ENCODE measurements around the gene TSC22D2. TPM values are rescaled to one million over a fixed set of nuclear protein-coding genes. Genes with fewer than 3 reads are reported as not detected.

TSC22D2 gene
- total RNA-seq, 1 donor from 2014 or later, result 68.7 TPM

DNA sequence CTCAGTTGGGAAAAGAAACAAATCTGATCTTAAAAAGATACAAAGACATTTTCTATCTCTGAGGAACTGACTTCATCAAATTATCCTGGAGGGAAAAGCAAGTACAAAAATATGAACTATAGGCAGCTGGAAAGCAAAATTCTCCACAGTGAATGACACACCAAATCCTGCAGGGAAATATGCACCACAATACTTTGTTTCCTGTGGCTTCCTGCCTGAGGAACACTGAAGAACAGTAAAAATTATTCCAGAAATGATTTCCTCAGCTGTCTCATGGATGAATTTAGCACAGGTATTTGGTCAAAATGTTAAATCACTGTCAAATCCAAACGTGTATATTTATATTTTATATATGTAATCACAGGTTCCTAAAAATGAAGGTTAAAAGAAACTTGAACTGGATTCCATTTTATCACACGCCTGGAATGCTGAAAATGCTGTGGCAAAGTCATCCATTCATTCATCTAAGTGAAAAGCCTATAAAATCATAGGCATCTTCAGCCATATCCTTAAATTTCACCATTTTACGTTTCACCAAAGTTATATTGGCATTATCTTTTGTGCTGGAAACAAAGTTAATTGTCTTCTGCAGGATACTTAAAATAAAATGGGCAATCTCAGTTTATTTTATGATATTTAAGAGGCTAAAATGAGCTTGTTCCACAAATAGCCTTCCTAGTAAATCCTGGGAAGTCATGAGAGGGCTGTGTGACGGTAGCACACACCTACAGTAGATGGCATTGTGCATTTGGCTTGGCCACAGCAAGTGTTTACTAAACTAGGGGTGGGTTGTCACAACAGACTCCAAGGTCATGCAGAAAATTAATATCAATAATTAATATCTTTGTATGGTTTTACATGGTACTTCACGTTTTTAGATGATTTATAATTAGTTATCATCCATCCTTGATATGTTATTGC is 19.3 kb upstream of the TSC22D2 start:
- TF ChIP-seq, protein P1, sequence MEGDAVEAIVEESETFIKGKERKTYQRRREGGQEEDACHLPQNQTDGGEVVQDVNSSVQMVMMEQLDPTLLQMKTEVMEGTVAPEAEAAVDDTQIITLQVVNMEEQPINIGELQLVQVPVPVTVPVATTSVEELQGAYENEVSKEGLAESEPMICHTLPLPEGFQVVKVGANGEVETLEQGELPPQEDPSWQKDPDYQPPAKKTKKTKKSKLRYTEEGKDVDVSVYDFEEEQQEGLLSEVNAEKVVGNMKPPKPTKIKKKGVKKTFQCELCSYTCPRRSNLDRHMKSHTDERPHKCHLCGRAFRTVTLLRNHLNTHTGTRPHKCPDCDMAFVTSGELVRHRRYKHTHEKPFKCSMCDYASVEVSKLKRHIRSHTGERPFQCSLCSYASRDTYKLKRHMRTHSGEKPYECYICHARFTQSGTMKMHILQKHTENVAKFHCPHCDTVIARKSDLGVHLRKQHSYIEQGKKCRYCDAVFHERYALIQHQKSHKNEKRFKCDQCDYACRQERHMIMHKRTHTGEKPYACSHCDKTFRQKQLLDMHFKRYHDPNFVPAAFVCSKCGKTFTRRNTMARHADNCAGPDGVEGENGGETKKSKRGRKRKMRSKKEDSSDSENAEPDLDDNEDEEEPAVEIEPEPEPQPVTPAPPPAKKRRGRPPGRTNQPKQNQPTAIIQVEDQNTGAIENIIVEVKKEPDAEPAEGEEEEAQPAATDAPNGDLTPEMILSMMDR (IDR thresholded peaks at IDR 0.05; ENCODE audit: unreplicated experiment), result no peak
- Mint-ChIP-seq H3K36me3 (peaks cover 2% of the 10 kb centered on the region), H3K4me3 (no peak overlapping the region), H3K4me1 (peaks cover 19% of the 10 kb centered on the region), H3K27ac (no peak overlapping the region), H3K9me3 (peaks cover 10% of the 10 kb centered on the region), H3K27me3 (ENCODE audit: low read depth) (no peaks in the 10 kb centered on the region)
- no peak for DNase-seq (ENCODE audit: low spot score in 2 of 2, unreplicated experiment in 2 of 2)

DNA sequence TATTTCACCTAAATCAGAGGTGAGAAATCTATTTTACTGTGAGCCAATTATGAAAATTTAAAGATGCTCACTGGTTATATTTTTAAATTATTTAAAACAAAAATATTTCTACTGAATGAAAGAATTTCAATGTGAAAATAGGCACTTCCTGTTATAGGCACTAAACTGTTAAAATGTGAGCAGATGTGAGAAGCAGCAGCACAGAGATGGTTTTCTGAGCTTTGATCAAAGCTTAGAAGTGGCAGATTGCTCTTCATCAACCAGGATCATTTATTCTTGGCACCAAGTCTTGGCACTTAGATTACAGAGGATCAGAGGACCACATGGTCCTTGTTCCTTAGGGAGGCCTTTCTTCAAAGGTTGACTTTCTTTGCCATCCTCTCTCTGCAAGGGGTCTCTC is 18.0 kb upstream of the TSC22D2 start:
- no peak overlapping the region for H3K27ac Mint-ChIP-seq
- no peak overlapping the region for H3K4me3 Mint-ChIP-seq
- no peaks in the 10 kb centered on the region for H3K27me3 Mint-ChIP-seq (ENCODE audit: low read depth)
- H3K4me1 Mint-ChIP-seq, result peaks cover 26% of the 10 kb centered on the region
- no peak for DNase-seq (ENCODE audit: low spot score in 2 of 2, unreplicated experiment in 2 of 2)
- peaks cover 2% of the 10 kb centered on the region for H3K36me3 Mint-ChIP-seq
- H3K9me3 Mint-ChIP-seq, result peaks cover 10% of the 10 kb centered on the region
- TF ChIP-seq, protein P1 (IDR thresholded peaks at IDR 0.05; ENCODE audit: unreplicated experiment), result no peak

- no peak for DNase-seq (ENCODE audit: low spot score in 2 of 2, unreplicated experiment in 2 of 2)
- Mint-ChIP-seq H3K27ac (no peak overlapping the region), H3K36me3 (peaks cover 2% of the 10 kb centered on the region), H3K9me3 (peaks cover 10% of the 10 kb centered on the region), H3K4me1 (peaks cover 22% of the 10 kb centered on the region), H3K4me3 (no peak overlapping the region), H3K27me3 (ENCODE audit: low read depth) (no peaks in the 10 kb centered on the region)
- TF ChIP-seq, protein P1 (IDR thresholded peaks at IDR 0.05; ENCODE audit: unreplicated experiment), result no peak
Observed at GRCh38 chr3:150391161-150391560, 16.9 kb upstream of the TSC22D2 start.

GRCh38 chr3:150393745-150394144 is 14.4 kb upstream of the TSC22D2 start:
- Mint-ChIP-seq H3K36me3 (peaks cover 2% of the 10 kb centered on the region), H3K9me3 (peaks cover 10% of the 10 kb centered on the region), H3K4me1 (peaks cover 26% of the 10 kb centered on the region), H3K27me3 (ENCODE audit: low read depth) (no peaks in the 10 kb centered on the region), H3K27ac (peak overlapping the region; percentile 30), H3K4me3 (no peak overlapping the region)
- DNase-seq (ENCODE audit: low spot score in 2 of 2, unreplicated experiment in 2 of 2), result no peak
- TF ChIP-seq, protein P1 (IDR thresholded peaks at IDR 0.05; ENCODE audit: unreplicated experiment), result no peak

GRCh38 chr3:150394606-150395005 is 13.5 kb upstream of the TSC22D2 start:
- no peaks in the 10 kb centered on the region for H3K27me3 Mint-ChIP-seq (ENCODE audit: low read depth)
- peak overlapping the region; percentile 30 for H3K27ac Mint-ChIP-seq
- TF ChIP-seq, protein P1 (IDR thresholded peaks at IDR 0.05; ENCODE audit: unreplicated experiment), result no peak
- H3K4me1 Mint-ChIP-seq, result peaks cover 26% of the 10 kb centered on the region
- peaks cover 2% of the 10 kb centered on the region for H3K36me3 Mint-ChIP-seq
- peaks cover 10% of the 10 kb centered on the region for H3K9me3 Mint-ChIP-seq
- no peak for DNase-seq (ENCODE audit: low spot score in 2 of 2, unreplicated experiment in 2 of 2)
- no peak overlapping the region for H3K4me3 Mint-ChIP-seq
